Measurements from ENCODE around the gene APOA4. TPM values are rescaled to one million over a fixed set of nuclear protein-coding genes. Genes with fewer than 3 reads are reported as not detected.

APOA4 gene
- total and polyA plus RNA-seq, 2 of the 13 experiments (the other 11 are each of a cell fraction or from before 2014, with no cell fraction given), result 3.8 to 7.2 TPM

- no peak; a peak in 1 of 4 replicates for TF ChIP-seq HMGXB4 (CRISPR knock-in tag; IDR thresholded peaks at IDR 0.05; ENCODE audit: borderline replicate concordance in 1 of 2, low read depth in 1 of 2)
- TF ChIP-seq NRL (CRISPR knock-in tag; IDR thresholded peaks at IDR 0.05; ENCODE audit: borderline replicate concordance), result peak; percentile 27; the same call in 1 of the 2 replicates
- no peak; the same call in 1 of the 2 replicates for TF ChIP-seq THRA (CRISPR knock-in tag; IDR thresholded peaks at IDR 0.05; ENCODE audit: borderline replicate concordance)
- peak; percentile 78 for TF ChIP-seq ADNP (CRISPR knock-in tag; IDR thresholded peaks at IDR 0.05)
- 0 out of 2 replicates have a peak, but pooled peaks have one; percentile 12 for TF ChIP-seq ZNF670 (CRISPR knock-in tag; IDR thresholded peaks at IDR 0.05; ENCODE audit: borderline replicate concordance)
- no peak for TF ChIP-seq PHF5A (CRISPR knock-in tag; IDR thresholded peaks at IDR 0.05; ENCODE audit: low read depth, unreplicated experiment)
- TF ChIP-seq ZBTB4 (CRISPR knock-in tag; IDR thresholded peaks at IDR 0.05; ENCODE audit: borderline replicate concordance), result 0 out of 2 replicates have a peak, but pooled peaks have one; percentile 14
- TF ChIP-seq AKAP8 (CRISPR knock-in tag; IDR thresholded peaks at IDR 0.05), result 0 out of 2 replicates have a peak, but pooled peaks have one; percentile 10
- TF ChIP-seq ZNF12 (CRISPR knock-in tag; IDR thresholded peaks at IDR 0.05), result 0 out of 2 replicates have a peak, but pooled peaks have one; percentile 62
- 0 out of 2 replicates have a peak, but pooled peaks have one; percentile 6 for TF ChIP-seq ZBTB39 (CRISPR knock-in tag; IDR thresholded peaks at IDR 0.05)
- TF ChIP-seq XBP1 (CRISPR knock-in tag; IDR thresholded peaks at IDR 0.05), result no peak
- no peak for TF ChIP-seq BORCS8-MEF2B (CRISPR knock-in tag; IDR thresholded peaks at IDR 0.05)
- no peak for TF ChIP-seq IRF9 (CRISPR knock-in tag; IDR thresholded peaks at IDR 0.05; ENCODE audit: borderline replicate concordance)
- TF ChIP-seq ZNF282 (IDR thresholded peaks at IDR 0.05; ENCODE audit: partially characterized antibody), result no peak
- TF ChIP-seq ZFP90 (CRISPR knock-in tag; IDR thresholded peaks at IDR 0.05; ENCODE audit: borderline replicate concordance), result 0 out of 2 replicates have a peak, but pooled peaks have one; percentile 10
- TF ChIP-seq GATAD2A (CRISPR knock-in tag; IDR thresholded peaks at IDR 0.05), result peak; percentile 26; the same call in 1 of the 2 replicates
- TF ChIP-seq KAT2B (IDR thresholded peaks at IDR 0.05; ENCODE audit: borderline replicate concordance, low read depth, low read length), result no peak
Observed at GRCh38 chr11:116825854-116826750, 3.0 kb upstream of the APOA4 start (continued).

All from HepG2 (cell line).